ENCODE results near the gene TMEM108. TPM values are rescaled to one million over a fixed set of nuclear protein-coding genes. Genes with fewer than 3 reads are reported as not detected.

TMEM108 gene
- total RNA-seq, 1 experiment from 2014 or later = not detected

DNA sequence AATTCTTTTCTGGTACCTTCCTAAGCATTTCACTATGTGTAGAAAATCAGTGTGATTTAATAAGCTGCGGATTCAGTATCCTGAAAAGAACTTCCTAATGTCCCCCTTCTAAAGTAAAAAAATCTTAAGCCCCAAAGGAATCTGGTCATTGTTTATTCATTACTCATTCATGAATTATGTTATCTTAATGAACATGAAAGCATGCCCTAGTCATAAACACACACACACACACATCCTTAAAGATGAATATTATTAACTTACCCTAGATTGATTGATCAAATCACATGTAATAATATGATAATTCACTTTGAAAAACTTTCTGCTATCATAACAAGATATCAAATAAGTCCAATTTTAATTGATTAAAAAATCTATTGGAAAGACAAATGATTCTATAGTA lies 265.2 kb downstream of the TMEM108 start:
- DNase-seq = no peak
- TF ChIP-seq, protein P1, sequence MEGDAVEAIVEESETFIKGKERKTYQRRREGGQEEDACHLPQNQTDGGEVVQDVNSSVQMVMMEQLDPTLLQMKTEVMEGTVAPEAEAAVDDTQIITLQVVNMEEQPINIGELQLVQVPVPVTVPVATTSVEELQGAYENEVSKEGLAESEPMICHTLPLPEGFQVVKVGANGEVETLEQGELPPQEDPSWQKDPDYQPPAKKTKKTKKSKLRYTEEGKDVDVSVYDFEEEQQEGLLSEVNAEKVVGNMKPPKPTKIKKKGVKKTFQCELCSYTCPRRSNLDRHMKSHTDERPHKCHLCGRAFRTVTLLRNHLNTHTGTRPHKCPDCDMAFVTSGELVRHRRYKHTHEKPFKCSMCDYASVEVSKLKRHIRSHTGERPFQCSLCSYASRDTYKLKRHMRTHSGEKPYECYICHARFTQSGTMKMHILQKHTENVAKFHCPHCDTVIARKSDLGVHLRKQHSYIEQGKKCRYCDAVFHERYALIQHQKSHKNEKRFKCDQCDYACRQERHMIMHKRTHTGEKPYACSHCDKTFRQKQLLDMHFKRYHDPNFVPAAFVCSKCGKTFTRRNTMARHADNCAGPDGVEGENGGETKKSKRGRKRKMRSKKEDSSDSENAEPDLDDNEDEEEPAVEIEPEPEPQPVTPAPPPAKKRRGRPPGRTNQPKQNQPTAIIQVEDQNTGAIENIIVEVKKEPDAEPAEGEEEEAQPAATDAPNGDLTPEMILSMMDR (IDR thresholded peaks at IDR 0.05; ENCODE audit: insufficient read depth in 1 of 2, low read depth in 1 of 2, low read length in 1 of 2, severe bottlenecking in 1 of 2, unreplicated experiment in 1 of 2) = no peak
- no peaks in the 10 kb centered on the region for H3K9me3 ChIP-seq
- no peaks in the 10 kb centered on the region for H3K4me1 ChIP-seq
- Mint-ChIP-seq H3K9me3 (ENCODE audit: unreplicated experiment) (no peaks in the 10 kb centered on the region), H3K36me3 (ENCODE audit: insufficient read depth, unreplicated experiment) (no peaks in the 10 kb centered on the region), H3K4me1 (ENCODE audit: low read depth, unreplicated experiment) (no peaks in the 10 kb centered on the region), H3K27ac (ENCODE audit: unreplicated experiment) (no peak overlapping the region), H3K4me3 (ENCODE audit: unreplicated experiment) (no peak overlapping the region), H3K27me3 (ENCODE audit: insufficient read depth, unreplicated experiment) (peaks cover 9% of the 10 kb centered on the region)
- ChIA-PET CTCF (no interaction called here), POLR2A (no interaction called here)
- H3K27me3 ChIP-seq (replicated peaks; ENCODE audit: control insufficient read depth, insufficient read depth, low read length) = no peaks in the 10 kb centered on the region
- no TSS peak for BruUV-seq (replicated peaks)
- H3K36me3 ChIP-seq (ENCODE audit: control insufficient read depth, insufficient read depth, low read length) = no peaks in the 10 kb centered on the region
- intact Hi-C loops (cut with micrococcal nuclease; ENCODE audit: unreplicated experiment) = no loop called here
- no peak overlapping the region for H3K4me3 ChIP-seq (ENCODE audit: low read depth, low read length)

DNA sequence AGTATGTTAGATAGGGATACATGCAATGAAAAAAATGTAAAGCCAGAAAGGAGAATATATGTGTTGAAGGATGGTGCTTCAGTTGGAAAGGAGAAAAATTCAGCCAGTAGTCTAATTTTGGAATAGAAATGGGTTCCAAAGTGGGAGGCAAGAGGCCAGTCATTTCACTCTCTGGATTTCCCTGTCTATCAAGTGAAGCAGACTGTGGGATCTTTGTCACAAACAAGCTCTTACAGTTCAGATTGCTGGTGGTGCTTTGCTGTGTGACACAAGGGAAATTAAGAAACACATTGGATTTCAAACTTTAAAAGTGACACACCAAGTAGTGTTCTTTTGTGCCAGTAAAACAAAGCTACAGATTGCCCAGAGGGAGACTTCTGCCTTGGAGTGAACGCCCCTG lies 279.7 kb downstream of the TMEM108 start:
- Histone ChIP-seq H3K27me3 (replicated peaks; ENCODE audit: control insufficient read depth, insufficient read depth, low read length) (0 out of 2 replicates have a peak, but pooled peaks cover 1% of the 10 kb centered on the region), H3K4me3 (ENCODE audit: low read depth, low read length) (no peak overlapping the region), H3K4me1 (no peaks in the 10 kb centered on the region), H3K36me3 (ENCODE audit: control insufficient read depth, insufficient read depth, low read length) (no peaks in the 10 kb centered on the region), H3K9me3 (no peaks in the 10 kb centered on the region)
- Mint-ChIP-seq H3K4me1 (ENCODE audit: low read depth, unreplicated experiment) (no peaks in the 10 kb centered on the region), H3K36me3 (ENCODE audit: insufficient read depth, unreplicated experiment) (no peaks in the 10 kb centered on the region), H3K9me3 (ENCODE audit: unreplicated experiment) (peaks cover 37% of the 10 kb centered on the region), H3K27me3 (ENCODE audit: insufficient read depth, unreplicated experiment) (peaks cover 23% of the 10 kb centered on the region), H3K27ac (ENCODE audit: unreplicated experiment) (no peak overlapping the region), H3K4me3 (ENCODE audit: unreplicated experiment) (no peak overlapping the region)
- BruUV-seq (replicated peaks) = no TSS peak
- ChIA-PET POLR2A (no interaction called here), CTCF (no interaction called here)
- no peak for DNase-seq
- intact Hi-C loops (cut with micrococcal nuclease; ENCODE audit: unreplicated experiment) = no loop called here
- TF ChIP-seq, protein P1 (IDR thresholded peaks at IDR 0.05; ENCODE audit: insufficient read depth in 1 of 2, low read depth in 1 of 2, low read length in 1 of 2, severe bottlenecking in 1 of 2, unreplicated experiment in 1 of 2) = no peak

DNA sequence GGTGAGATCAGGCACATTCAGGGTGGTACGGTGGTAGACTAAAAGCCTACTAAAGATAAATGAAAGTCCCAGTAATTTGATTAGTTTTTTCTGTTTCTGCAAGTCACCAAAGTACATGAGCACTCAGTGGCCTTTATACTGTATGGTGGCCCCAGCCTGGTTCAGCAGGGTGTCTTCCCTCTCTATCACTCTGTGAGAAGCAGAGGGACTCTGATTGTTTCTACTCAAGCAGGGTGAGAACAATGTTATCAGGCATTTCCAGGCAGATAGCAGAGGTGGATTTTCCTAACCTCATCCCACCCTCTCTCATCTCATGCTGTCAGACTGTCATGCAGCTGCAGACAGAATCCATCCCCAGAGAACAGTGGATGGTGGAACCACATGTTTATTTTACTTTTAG lies 290.2 kb downstream of the TMEM108 start:
- Mint-ChIP-seq H3K4me3 (ENCODE audit: unreplicated experiment) (no peak overlapping the region), H3K36me3 (ENCODE audit: insufficient read depth, unreplicated experiment) (no peaks in the 10 kb centered on the region), H3K4me1 (ENCODE audit: low read depth, unreplicated experiment) (no peaks in the 10 kb centered on the region), H3K27ac (ENCODE audit: unreplicated experiment) (no peak overlapping the region), H3K27me3 (ENCODE audit: insufficient read depth, unreplicated experiment) (peaks cover 25% of the 10 kb centered on the region), H3K9me3 (ENCODE audit: unreplicated experiment) (peaks cover under 1% of the 10 kb centered on the region)
- ChIA-PET POLR2A (no interaction called here), CTCF (no interaction called here)
- Histone ChIP-seq H3K4me1 (no peaks in the 10 kb centered on the region), H3K27me3 (replicated peaks; ENCODE audit: control insufficient read depth, insufficient read depth, low read length) (no peaks in the 10 kb centered on the region), H3K36me3 (ENCODE audit: control insufficient read depth, insufficient read depth, low read length) (no peaks in the 10 kb centered on the region), H3K4me3 (ENCODE audit: low read depth, low read length) (no peak overlapping the region), H3K9me3 (no peaks in the 10 kb centered on the region)
- TF ChIP-seq, protein P1 (IDR thresholded peaks at IDR 0.05; ENCODE audit: insufficient read depth in 1 of 2, low read depth in 1 of 2, low read length in 1 of 2, severe bottlenecking in 1 of 2, unreplicated experiment in 1 of 2) = no peak
- intact Hi-C loops (cut with micrococcal nuclease; ENCODE audit: unreplicated experiment) = no loop called here
- BruUV-seq (replicated peaks) = no TSS peak
- no peak for DNase-seq

Measured in Caco-2 (cell line).